PC-9 (cell line): Measurements from ENCODE around the gene PAN3. TPM values are rescaled to one million over a fixed set of nuclear protein-coding genes. Genes with fewer than 3 reads are reported as not detected.

ENCODE experiments used
- BruUV-seq: library from RNA; stranded (reverse); fragments of 400-500 nt; replicated peaks from 2 replicates; lab custom pipeline; 2021; lab: Mats Ljungman, UMichigan
- CTCF ChIA-PET: fragments of 300-600 bp; sonication (Branson Sonifier 250); formaldehyde crosslinking; loops from one replicate; lab custom pipeline; 2022; ENCODE audit warnings: antibody characterized with exemption; lab: Charles Lee
- POLR2A ChIA-PET: fragments of 300-600 bp; sonication (Branson Sonifier 250); formaldehyde crosslinking; loops from one replicate; lab custom pipeline; 2022; ENCODE audit warnings: antibody characterized with exemption; ENCODE audit not compliant: unreplicated experiment; lab: Charles Lee
- DNase-seq, 2 experiments: peaks; one replicate each; pipeline versions ENCODE4 v3.0.0 to v3.0.0-alpha.2; 2015 to 2022; ENCODE audit warnings: mixed read lengths in 1 of 2
- H2AFZ ChIP-seq: fragments of 200-600 bp; sonication (generic); 2 replicates; pipeline ENCODE4 v1.8.1; 2017; ENCODE audit warnings: antibody characterized with exemption
- H3F3A ChIP-seq: fragments of 200-600 bp; sonication (generic); 2 replicates; pipeline ENCODE4 v1.8.1; 2017; ENCODE audit warnings: antibody characterized with exemption, mild to moderate bottlenecking, low read depth; ENCODE audit not compliant: insufficient read depth
- H3K27ac ChIP-seq: fragments of 200-600 bp; sonication (generic); 2 replicates; pipeline ENCODE4 v1.6.1; 2016; ENCODE audit warnings: mixed run types
- H3K27me3 ChIP-seq: fragments of 200-600 bp; sonication (generic); 2 replicates; pipeline ENCODE4 v1.6.1; 2016; ENCODE audit warnings: low read depth, mixed run types; ENCODE audit not compliant: insufficient read depth
- H3K36me3 ChIP-seq: fragments of 200-600 bp; sonication (generic); 2 replicates; pipeline ENCODE4 v1.6.1; 2016; ENCODE audit warnings: low read depth, mixed run types
- H3K4me1 ChIP-seq: fragments of 200-600 bp; sonication (generic); replicated peaks from 2 replicates; pipeline ENCODE4 v1.6.1; 2016; ENCODE audit warnings: mixed run types; ENCODE audit not compliant: insufficient read depth
- H3K4me2 ChIP-seq: fragments of 200-600 bp; sonication (generic); 2 replicates; pipeline ENCODE4 v1.6.1; 2017; ENCODE audit warnings: mixed run types
- H3K4me3 ChIP-seq: fragments of 200-600 bp; sonication (generic); 2 replicates; pipeline ENCODE4 v1.6.1; 2016; ENCODE audit warnings: mixed run types
- H3K79me2 ChIP-seq: fragments of 200-600 bp; sonication (generic); 2 replicates; pipeline ENCODE4 v1.6.1; 2017; ENCODE audit warnings: low read depth, mixed run types
- H3K9me2 ChIP-seq: fragments of 200-600 bp; sonication (generic); 2 replicates; pipeline ENCODE4 v1.8.1; 2017; ENCODE audit warnings: mild to moderate bottlenecking; ENCODE audit not compliant: insufficient read depth
- H3K9me3 ChIP-seq: fragments of 200-600 bp; sonication (generic); 2 replicates; pipeline ENCODE4 v1.8.1; 2016; ENCODE audit warnings: low read depth; ENCODE audit not compliant: insufficient read depth
- H4K20me1 ChIP-seq: fragments of 200-600 bp; sonication (generic); 2 replicates; pipeline ENCODE4 v1.8.1; 2017; ENCODE audit not compliant: insufficient read depth
- EZH2 ChIP-seq: fragments of 200-600 bp; sonication (generic); IDR thresholded peaks from 2 replicates; pipeline ENCODE4 v1.8.0; 2017; ENCODE audit warnings: antibody characterized with exemption, low read depth
- intact Hi-C: fragments of 100-400 bp; cut with micrococcal nuclease; formaldehyde crosslinking; loops from one replicate; pipeline ENCODE4 v1.10.0; 2022; ENCODE audit not compliant: unreplicated experiment
- total RNA-seq: library from RNA; stranded (reverse); gene quantifications from 2 replicates; pipeline ENCODE4 v1.2.3, GENCODE V29; 2021
- TF ChIP-seq, protein P1 (sequence below): fragments of 200-600 bp; sonication (generic); conservative IDR thresholded peaks from 2 replicates; pipeline ENCODE4 v1.6.1; 2017; ENCODE audit warnings: mixed run types, antibody characterized with exemption, mild to moderate bottlenecking, moderate library complexity

The PAN3 gene
- total RNA-seq, 1 experiment from 2014 or later: 34.6 TPM

DNA sequence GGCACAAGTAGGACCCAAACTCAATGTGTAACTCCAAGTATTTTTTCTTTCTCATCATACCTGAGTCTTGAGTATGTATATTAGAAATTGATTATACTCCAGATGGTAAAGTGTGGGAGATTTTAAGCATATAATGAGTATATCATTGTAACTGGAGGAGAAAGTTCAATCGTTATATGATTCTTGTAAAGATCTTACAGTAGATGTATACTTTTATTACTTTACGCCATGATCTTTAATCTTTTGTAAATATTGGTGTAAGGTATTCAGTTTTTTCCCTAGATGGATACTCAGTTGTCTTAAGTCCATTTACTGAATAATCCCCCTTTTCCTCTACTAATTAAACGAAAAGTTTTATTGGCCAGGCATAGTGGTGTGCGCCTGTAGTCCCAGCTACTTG is 25.2 kb downstream of the PAN3 start:
- Histone ChIP-seq H3K27me3 (no peaks in the 10 kb centered on the region), H3K27ac (no peak overlapping the region), H3F3A (no peaks in the 10 kb centered on the region), H3K9me3 (0 out of 2 replicates have a peak, but pooled peaks cover 4% of the 10 kb centered on the region), H4K20me1 (peaks cover 25% of the 10 kb centered on the region), H3K4me2 (no peak overlapping the region), H3K36me3 (no peaks in the 10 kb centered on the region), H3K9me2 (no peaks in the 10 kb centered on the region), H3K4me3 (no peak overlapping the region), H2AFZ (no peak overlapping the region), H3K4me1 (peaks cover 12% of the 10 kb centered on the region), H3K79me2 (peaks cover 97% of the 10 kb centered on the region)
- CTCF ChIA-PET: no interaction called here
- no peak for TF ChIP-seq EZH2
- POLR2A ChIA-PET: no interaction called here
- intact Hi-C loops: no loop called here
- no peak for DNase-seq
- BruUV-seq: no TSS peak

DNA sequence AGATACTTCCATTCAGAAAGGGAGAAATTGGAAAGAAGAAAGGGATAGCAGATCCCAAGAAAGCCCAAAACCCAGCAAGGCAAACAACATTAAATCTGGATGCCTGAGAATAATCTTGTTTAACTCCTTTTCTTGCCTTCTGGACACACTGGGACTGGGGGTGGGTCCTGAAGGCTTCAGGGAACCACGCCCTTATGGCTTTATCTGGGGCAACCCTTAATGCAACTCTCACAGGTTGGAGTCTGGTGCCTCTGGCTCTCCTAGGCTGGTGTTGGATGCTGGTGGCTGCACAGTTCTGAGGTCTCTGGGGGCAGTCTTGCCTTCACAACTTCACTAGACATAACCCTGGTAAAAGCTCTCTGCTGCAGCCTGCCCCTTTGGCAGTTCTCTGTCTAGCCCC is 27.9 kb downstream of the PAN3 start:
- Histone ChIP-seq H3K9me2 (no peaks in the 10 kb centered on the region), H3K27ac (no peak overlapping the region), H3K79me2 (peaks cover 98% of the 10 kb centered on the region), H3F3A (no peaks in the 10 kb centered on the region), H3K4me1 (peaks cover 7% of the 10 kb centered on the region), H4K20me1 (peaks cover 22% of the 10 kb centered on the region), H3K4me2 (no peak overlapping the region), H3K9me3 (0 out of 2 replicates have a peak, but pooled peaks cover 4% of the 10 kb centered on the region), H2AFZ (no peak overlapping the region), H3K36me3 (0 out of 2 replicates have a peak, but pooled peaks cover 3% of the 10 kb centered on the region), H3K27me3 (no peaks in the 10 kb centered on the region), H3K4me3 (no peak overlapping the region)
- no peak for DNase-seq
- CTCF ChIA-PET: no interaction called here
- POLR2A ChIA-PET: no interaction called here
- intact Hi-C loops: no loop called here
- no peak for TF ChIP-seq EZH2
- TF ChIP-seq, protein P1, sequence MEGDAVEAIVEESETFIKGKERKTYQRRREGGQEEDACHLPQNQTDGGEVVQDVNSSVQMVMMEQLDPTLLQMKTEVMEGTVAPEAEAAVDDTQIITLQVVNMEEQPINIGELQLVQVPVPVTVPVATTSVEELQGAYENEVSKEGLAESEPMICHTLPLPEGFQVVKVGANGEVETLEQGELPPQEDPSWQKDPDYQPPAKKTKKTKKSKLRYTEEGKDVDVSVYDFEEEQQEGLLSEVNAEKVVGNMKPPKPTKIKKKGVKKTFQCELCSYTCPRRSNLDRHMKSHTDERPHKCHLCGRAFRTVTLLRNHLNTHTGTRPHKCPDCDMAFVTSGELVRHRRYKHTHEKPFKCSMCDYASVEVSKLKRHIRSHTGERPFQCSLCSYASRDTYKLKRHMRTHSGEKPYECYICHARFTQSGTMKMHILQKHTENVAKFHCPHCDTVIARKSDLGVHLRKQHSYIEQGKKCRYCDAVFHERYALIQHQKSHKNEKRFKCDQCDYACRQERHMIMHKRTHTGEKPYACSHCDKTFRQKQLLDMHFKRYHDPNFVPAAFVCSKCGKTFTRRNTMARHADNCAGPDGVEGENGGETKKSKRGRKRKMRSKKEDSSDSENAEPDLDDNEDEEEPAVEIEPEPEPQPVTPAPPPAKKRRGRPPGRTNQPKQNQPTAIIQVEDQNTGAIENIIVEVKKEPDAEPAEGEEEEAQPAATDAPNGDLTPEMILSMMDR: no peak
- no TSS peak for BruUV-seq

DNA sequence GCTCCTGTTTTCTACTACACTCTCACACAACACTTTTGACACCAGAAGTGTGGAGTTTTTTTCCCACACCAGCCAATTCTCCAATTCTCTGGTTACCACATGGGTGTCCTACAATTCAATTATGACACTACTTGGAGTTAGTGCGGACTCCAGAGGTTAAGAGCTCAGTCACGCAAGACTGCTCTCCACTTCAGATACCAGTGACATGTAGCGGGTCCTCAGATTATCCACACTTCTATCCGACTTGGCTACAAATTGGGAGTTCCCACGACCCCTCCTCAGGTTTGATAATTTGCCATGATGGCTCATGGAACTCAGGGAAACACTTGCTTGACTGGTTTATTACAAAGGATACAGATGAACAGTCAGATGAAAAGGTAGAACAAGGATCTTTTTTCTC is 32.9 kb downstream of the PAN3 start:
- no peak for DNase-seq
- CTCF ChIA-PET: no interaction called here
- peaks cover 19% of the 10 kb centered on the region; the same call in 1 of the 2 replicates for H3F3A ChIP-seq
- H3K9me2 ChIP-seq: no peaks in the 10 kb centered on the region
- no peak overlapping the region for H2AFZ ChIP-seq
- H3K4me1 ChIP-seq: peaks cover 36% of the 10 kb centered on the region
- peaks cover 92% of the 10 kb centered on the region for H3K79me2 ChIP-seq
- no peaks in the 10 kb centered on the region for H3K9me3 ChIP-seq
- POLR2A ChIA-PET: interaction anchor here (0.6 kb wide), 1 partner anchor 1715 kb away, joined by 7 read pairs; no protein-coding TSS in a partner anchor
- H4K20me1 ChIP-seq: peaks cover 4% of the 10 kb centered on the region; the same call in 1 of the 2 replicates
- 0 out of 2 replicates have a peak, but pooled peaks cover 3% of the 10 kb centered on the region for H3K36me3 ChIP-seq
- no peaks in the 10 kb centered on the region for H3K27me3 ChIP-seq
- no peak overlapping the region; the same call in 1 of the 2 replicates for H3K27ac ChIP-seq
- intact Hi-C loops: no loop called here
- no peak overlapping the region for H3K4me2 ChIP-seq
- no peak overlapping the region for H3K4me3 ChIP-seq
- no peak for TF ChIP-seq EZH2
- TF ChIP-seq, protein P1: no peak
- no TSS peak for BruUV-seq
